Activated CD8-positive, alpha-beta memory T cell treated with anti-CD3 and anti-CD28 coated beads, Interleukin-2, amount 10 ng/mL, durations not matched to agents 7 days and 5 days (primary cell): ENCODE data around the gene NWD2. TPM values are rescaled to one million over a fixed set of nuclear protein-coding genes. Genes with fewer than 3 reads are reported as not detected.

Experiments used
- ATAC-seq: fragments of 150-1000 bp; cut with Tn5 transposase; one replicate; pipeline ENCODE4 v1.10.0; 2021; ENCODE audit warnings: moderate library complexity
- CTCF ChIA-PET: fragments of 350-600 bp; sonication (Branson Sonifier 250); formaldehyde crosslinking; loops from one replicate; lab custom pipeline; 2021; ENCODE audit warnings: antibody characterized with exemption; lab: Charles Lee
- DNase-seq: peaks from one replicate; pipeline ENCODE4 v3.0.0-alpha.2; 2020
- H3K27ac Mint-ChIP-seq: one replicate; pipeline ENCODE4 v1.8.0; 2021; ENCODE audit warnings: mild to moderate bottlenecking, mixed read lengths
- H3K27me3 Mint-ChIP-seq: one replicate; pipeline ENCODE4 v1.8.0; 2021; ENCODE audit warnings: mixed read lengths
- H3K36me3 Mint-ChIP-seq: one replicate; pipeline ENCODE4 v1.8.0; 2021; ENCODE audit warnings: mild to moderate bottlenecking, mixed read lengths
- H3K4me1 Mint-ChIP-seq: one replicate; pipeline ENCODE4 v1.8.0; 2021; ENCODE audit warnings: mixed read lengths
- H3K4me3 Mint-ChIP-seq: one replicate; pipeline ENCODE4 v1.8.0; 2021; ENCODE audit warnings: mild to moderate bottlenecking, moderate library complexity, mixed read lengths
- H3K9me3 Mint-ChIP-seq: one replicate; pipeline ENCODE4 v1.8.0; 2022; ENCODE audit warnings: low read depth, mixed read lengths
- total RNA-seq, 2 experiments: library from RNA; stranded (reverse); gene quantifications; one replicate each; pipeline ENCODE4 v1.2.3, GENCODE V29; 2021

Gene NWD2
- total RNA-seq, 2 experiments from 2014 or later, result not detected

GRCh38 chr4:37243051-37243450 is 1.5 kb upstream of the NWD2 start:
- no peaks in the 10 kb centered on the region for H3K4me1 Mint-ChIP-seq
- ATAC-seq (no peak), DNase-seq (no peak)
- H3K36me3 Mint-ChIP-seq, result peaks cover 2% of the 10 kb centered on the region
- H3K9me3 Mint-ChIP-seq, result no peaks in the 10 kb centered on the region
- CTCF ChIA-PET, result no interaction called here
- no peak overlapping the region for H3K4me3 Mint-ChIP-seq
- peaks cover 48% of the 10 kb centered on the region for H3K27me3 Mint-ChIP-seq
- H3K27ac Mint-ChIP-seq, result no peak overlapping the region

GRCh38 chr4:37243722-37244582 is 591 bp upstream of the NWD2 start:
- no peak for DNase-seq
- H3K9me3 Mint-ChIP-seq, result no peaks in the 10 kb centered on the region
- H3K27ac Mint-ChIP-seq, result no peak overlapping the region
- CTCF ChIA-PET, result no interaction called here
- ATAC-seq, result no peak
- peaks cover 2% of the 10 kb centered on the region for H3K36me3 Mint-ChIP-seq
- H3K27me3 Mint-ChIP-seq, result peaks cover 48% of the 10 kb centered on the region
- H3K4me3 Mint-ChIP-seq, result no peak overlapping the region
- H3K4me1 Mint-ChIP-seq, result no peaks in the 10 kb centered on the region

- Mint-ChIP-seq H3K9me3 (no peaks in the 10 kb centered on the region), H3K4me3 (no peak overlapping the region), H3K27ac (no peak overlapping the region), H3K36me3 (peaks cover 2% of the 10 kb centered on the region), H3K4me1 (no peaks in the 10 kb centered on the region), H3K27me3 (peaks cover 46% of the 10 kb centered on the region)
- ATAC-seq, result no peak
- CTCF ChIA-PET, result no interaction called here
- no peak for DNase-seq
These were observed 930 bp downstream of the NWD2 start for GRCh38 chr4:37245391-37245954.

- CTCF ChIA-PET, result no interaction called here
- no peaks in the 10 kb centered on the region for H3K4me1 Mint-ChIP-seq
These were observed 2.3 kb downstream of the NWD2 start for GRCh38 chr4:37246891-37247290.

GRCh38 chr4:37258221-37258620 is 13.7 kb downstream of the NWD2 start:
- Mint-ChIP-seq H3K36me3 (no peaks in the 10 kb centered on the region), H3K4me3 (no peak overlapping the region), H3K4me1 (no peaks in the 10 kb centered on the region), H3K27me3 (no peaks in the 10 kb centered on the region), H3K27ac (no peak overlapping the region), H3K9me3 (no peaks in the 10 kb centered on the region)
- CTCF ChIA-PET, result no interaction called here
- ATAC-seq (no peak), DNase-seq (no peak)

More at GRCh38 chr4:37246891-37247290, 2.3 kb downstream of the NWD2 start:
- DNase-seq, result no peak
- Mint-ChIP-seq H3K27me3 (peaks cover 46% of the 10 kb centered on the region), H3K9me3 (no peaks in the 10 kb centered on the region), H3K27ac (no peak overlapping the region), H3K36me3 (peaks cover 2% of the 10 kb centered on the region), H3K4me3 (no peak overlapping the region)
- no peak for ATAC-seq

- ATAC-seq (no peak), DNase-seq (no peak)
- H3K4me1 Mint-ChIP-seq, result no peaks in the 10 kb centered on the region
- CTCF ChIA-PET, result no interaction called here
- no peaks in the 10 kb centered on the region for H3K36me3 Mint-ChIP-seq
- no peaks in the 10 kb centered on the region for H3K27me3 Mint-ChIP-seq
- no peak overlapping the region for H3K27ac Mint-ChIP-seq
- H3K9me3 Mint-ChIP-seq, result no peaks in the 10 kb centered on the region
- no peak overlapping the region for H3K4me3 Mint-ChIP-seq
These were observed 23.8 kb downstream of the NWD2 start for GRCh38 chr4:37268319-37268718.

GRCh38 chr4:37279121-37279520 is 34.6 kb downstream of the NWD2 start:
- Mint-ChIP-seq H3K27ac (no peak overlapping the region), H3K9me3 (no peaks in the 10 kb centered on the region), H3K27me3 (no peaks in the 10 kb centered on the region), H3K4me3 (no peak overlapping the region), H3K4me1 (no peaks in the 10 kb centered on the region), H3K36me3 (no peaks in the 10 kb centered on the region)
- ATAC-seq (no peak), DNase-seq (no peak)
- CTCF ChIA-PET, result no interaction called here

- CTCF ChIA-PET, result no interaction called here
- Mint-ChIP-seq H3K9me3 (no peaks in the 10 kb centered on the region), H3K36me3 (no peaks in the 10 kb centered on the region), H3K4me1 (no peaks in the 10 kb centered on the region), H3K27me3 (no peaks in the 10 kb centered on the region), H3K4me3 (no peak overlapping the region), H3K27ac (no peak overlapping the region)
- no peak for ATAC-seq
- no peak for DNase-seq
These were observed 35.5 kb downstream of the NWD2 start for GRCh38 chr4:37279894-37280592.

- no peak overlapping the region for H3K4me3 Mint-ChIP-seq
- H3K36me3 Mint-ChIP-seq, result no peaks in the 10 kb centered on the region
- H3K27me3 Mint-ChIP-seq, result peaks cover 2% of the 10 kb centered on the region
- H3K4me1 Mint-ChIP-seq, result no peaks in the 10 kb centered on the region
- no peak for ATAC-seq
- DNase-seq, result no peak
- CTCF ChIA-PET, result no interaction called here
- H3K27ac Mint-ChIP-seq, result no peak overlapping the region
- H3K9me3 Mint-ChIP-seq, result no peaks in the 10 kb centered on the region
These were observed 54.9 kb downstream of the NWD2 start for GRCh38 chr4:37299468-37299867.

- ATAC-seq (no peak), DNase-seq (no peak)
- H3K9me3 Mint-ChIP-seq, result no peaks in the 10 kb centered on the region
- H3K4me1 Mint-ChIP-seq, result no peaks in the 10 kb centered on the region
- H3K27me3 Mint-ChIP-seq, result peaks cover 2% of the 10 kb centered on the region
- CTCF ChIA-PET, result no interaction called here
- H3K27ac Mint-ChIP-seq, result no peak overlapping the region
- no peak overlapping the region for H3K4me3 Mint-ChIP-seq
- no peaks in the 10 kb centered on the region for H3K36me3 Mint-ChIP-seq
These were observed 60.1 kb downstream of the NWD2 start for GRCh38 chr4:37304612-37305011.

- ATAC-seq (no peak), DNase-seq (no peak)
- H3K36me3 Mint-ChIP-seq, result no peaks in the 10 kb centered on the region
- no peak overlapping the region for H3K27ac Mint-ChIP-seq
- CTCF ChIA-PET, result no interaction called here
- H3K27me3 Mint-ChIP-seq, result peaks cover 2% of the 10 kb centered on the region
- H3K4me1 Mint-ChIP-seq, result no peaks in the 10 kb centered on the region
- no peaks in the 10 kb centered on the region for H3K9me3 Mint-ChIP-seq
- no peak overlapping the region for H3K4me3 Mint-ChIP-seq
These were observed 61.4 kb downstream of the NWD2 start for GRCh38 chr4:37305984-37306383.

GRCh38 chr4:37317104-37317643 is 72.6 kb downstream of the NWD2 start:
- no peaks in the 10 kb centered on the region for H3K9me3 Mint-ChIP-seq
- no peaks in the 10 kb centered on the region for H3K4me1 Mint-ChIP-seq
- H3K27ac Mint-ChIP-seq, result no peak overlapping the region
- H3K4me3 Mint-ChIP-seq, result no peak overlapping the region
- CTCF ChIA-PET, result no interaction called here
- H3K27me3 Mint-ChIP-seq, result no peaks in the 10 kb centered on the region
- H3K36me3 Mint-ChIP-seq, result no peaks in the 10 kb centered on the region
- no peak for DNase-seq
- ATAC-seq, result no peak

GRCh38 chr4:37320513-37321235 is 76.1 kb downstream of the NWD2 start:
- H3K4me1 Mint-ChIP-seq, result no peaks in the 10 kb centered on the region
- CTCF ChIA-PET, result no interaction called here
- H3K4me3 Mint-ChIP-seq, result no peak overlapping the region
- no peak for ATAC-seq
- H3K36me3 Mint-ChIP-seq, result no peaks in the 10 kb centered on the region
- no peaks in the 10 kb centered on the region for H3K9me3 Mint-ChIP-seq
- no peak for DNase-seq
- no peak overlapping the region for H3K27ac Mint-ChIP-seq
- H3K27me3 Mint-ChIP-seq, result no peaks in the 10 kb centered on the region
